ENCODE results near the gene SMTNL2.
"Not testable (repeated sequence)": the region's sequence is repeated elsewhere in the genome, so short reads cannot be mapped to it uniquely, and the experiment has no call there.

SMTNL2 gene

DNA sequence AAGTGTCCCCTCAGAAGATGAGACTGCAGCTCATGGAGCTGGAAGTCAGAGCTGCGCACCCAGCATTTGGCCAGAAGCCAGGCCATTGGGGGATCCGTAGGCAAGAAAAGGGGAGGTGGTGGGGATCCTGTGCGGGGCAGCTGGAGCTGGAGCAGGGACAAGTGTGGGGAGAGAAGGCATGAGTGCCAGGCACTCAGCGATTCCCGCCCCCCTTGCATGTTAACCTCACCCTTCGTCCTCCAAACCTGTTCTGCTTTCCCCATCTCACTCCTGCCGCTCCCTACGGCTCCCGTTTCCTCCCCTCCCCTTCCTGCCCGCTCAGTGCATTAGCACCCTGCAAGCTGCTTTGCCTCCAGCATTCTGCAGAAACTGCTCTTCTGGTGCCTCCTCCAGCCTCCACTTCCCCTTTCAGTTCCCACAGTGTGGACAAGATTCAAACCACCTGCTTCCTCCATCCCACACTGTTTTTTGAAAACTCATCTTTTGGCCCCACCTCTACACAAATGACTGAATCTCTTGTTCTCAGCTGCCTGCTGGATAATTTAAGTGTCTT is 51.6 kb downstream of the SMTNL2 start:
- DNase-seq (ENCODE audit: low read depth), result no peak

DNA sequence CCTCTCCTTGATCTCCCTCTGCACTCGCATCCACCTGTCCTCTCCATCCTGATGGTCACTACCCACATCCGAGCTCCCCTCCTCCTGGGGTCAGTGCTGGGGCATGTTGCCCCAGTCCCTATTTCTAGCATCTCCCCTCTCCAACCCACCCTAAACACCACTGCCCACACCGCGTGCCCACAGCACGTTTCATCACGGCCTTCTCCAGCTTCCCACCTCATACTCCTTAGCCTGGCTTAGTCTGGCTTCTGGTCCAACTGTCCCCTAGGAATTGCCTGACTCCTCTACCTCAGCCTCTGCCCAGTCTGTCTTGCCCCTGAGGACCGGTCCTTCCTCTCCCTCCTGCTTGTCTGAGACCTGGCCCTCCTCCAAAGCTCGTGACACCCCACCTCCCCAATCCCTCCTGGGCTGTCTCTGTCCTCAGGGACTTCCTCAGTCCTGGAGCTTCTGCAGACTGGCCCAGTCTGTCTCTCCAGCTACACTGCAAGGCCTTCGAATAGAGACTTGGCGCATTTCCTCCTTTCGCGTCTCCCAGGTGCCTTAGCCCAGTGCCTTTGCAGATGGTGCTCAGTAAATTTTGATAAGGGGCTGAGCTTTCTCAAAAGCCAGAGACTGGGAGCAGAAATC is 52.3 kb downstream of the SMTNL2 start:
- DNase-seq (ENCODE audit: low read depth), result no peak

GRCh38 chr17:4638766-4639165 is 54.4 kb downstream of the SMTNL2 start:
- DNase-seq (ENCODE audit: low read depth), result not testable (repeated sequence)

DNA sequence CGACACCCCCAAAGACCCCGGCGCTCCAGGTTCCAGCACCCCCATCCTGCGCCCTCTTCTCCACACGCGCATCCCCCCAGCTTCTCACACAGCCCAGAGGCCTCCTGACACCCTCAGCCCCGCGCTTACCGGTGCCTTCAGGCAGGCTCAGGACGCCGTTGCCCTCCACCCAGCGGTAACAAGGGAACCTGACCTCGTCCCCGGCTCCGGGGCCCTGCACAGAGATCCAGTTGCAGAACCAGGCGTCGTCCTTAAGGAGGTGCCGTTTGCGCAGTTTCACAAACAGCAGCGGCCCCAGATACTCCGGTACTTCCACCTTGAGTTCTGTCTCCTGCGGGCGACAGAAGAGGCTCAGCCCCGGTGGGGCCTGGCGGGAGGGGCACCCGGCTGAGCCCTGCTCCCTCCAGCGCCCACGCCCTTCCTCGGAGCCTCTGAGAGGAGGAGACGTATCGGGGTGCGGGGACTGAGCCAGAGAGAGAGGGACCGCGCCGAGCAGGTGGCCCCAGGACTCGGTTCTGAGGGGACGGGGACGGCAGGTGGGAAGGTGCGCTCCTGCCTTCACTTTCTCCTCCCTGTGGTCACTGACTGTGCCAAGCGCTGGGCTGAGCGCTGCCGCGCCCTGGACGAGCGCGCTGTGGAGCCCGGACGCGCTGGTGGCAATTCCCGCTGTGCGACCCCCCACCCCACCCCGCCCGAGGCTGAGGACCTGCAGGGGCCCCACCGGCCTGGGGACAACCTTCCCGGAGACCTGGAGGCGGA is 55.2 kb downstream of the SMTNL2 start:
- not testable (repeated sequence) for DNase-seq (ENCODE audit: low read depth)

GRCh38 chr17:4640569-4641188 is 56.4 kb downstream of the SMTNL2 start:
- DNase-seq (ENCODE audit: low read depth), result not testable (repeated sequence)

GRCh38 chr17:4641297-4642195 is 57.2 kb downstream of the SMTNL2 start, which contains the start of gene ALOX15:
TSS of gene ALOX15 (minus strand) at chr17:4641678. CDS start at chr17:4641651, 27 bp downstream.
- DNase-seq (ENCODE audit: low read depth), result no peak

DNA sequence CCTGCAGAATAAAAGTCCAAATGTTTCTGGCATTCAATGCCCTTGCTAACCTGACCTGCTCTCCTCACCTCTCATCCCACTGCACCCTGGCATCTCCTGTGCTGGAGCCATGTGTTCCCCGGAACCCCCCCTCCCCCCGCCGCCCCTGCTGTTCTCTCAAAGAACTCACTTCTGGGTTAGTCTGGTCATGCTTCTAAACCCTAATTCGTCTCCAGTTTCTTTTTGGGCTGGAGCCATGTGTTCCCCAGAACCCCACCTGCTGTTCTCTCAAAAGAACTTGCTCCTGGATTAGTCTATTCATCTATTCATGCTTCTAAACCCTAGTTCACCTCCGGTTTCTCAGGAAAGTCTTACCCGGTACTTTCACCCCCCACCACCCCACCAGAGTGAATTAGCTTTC is 58.0 kb downstream of the SMTNL2 start:
- no peak for DNase-seq (ENCODE audit: low read depth)

DNA sequence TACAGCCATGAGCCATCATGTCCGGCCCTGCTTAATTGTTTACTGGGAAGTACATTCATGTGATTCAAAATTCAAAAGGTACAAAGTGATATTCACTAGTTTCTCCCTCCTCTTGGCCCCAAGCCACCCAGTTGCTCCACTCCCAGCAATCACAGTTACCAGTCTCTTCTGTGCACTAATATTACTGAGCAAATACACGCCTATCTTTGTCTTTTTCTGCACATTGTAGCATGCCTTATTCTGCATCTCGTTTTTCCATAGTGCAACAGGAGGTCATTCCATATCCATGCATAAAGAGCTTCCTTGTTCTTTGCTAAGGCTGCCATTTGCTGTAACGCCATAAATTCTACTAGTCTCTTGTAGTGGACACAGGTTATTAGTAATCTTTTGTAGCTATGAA is 59.3 kb downstream of the SMTNL2 start:
- no peak for DNase-seq (ENCODE audit: low read depth)

DNA sequence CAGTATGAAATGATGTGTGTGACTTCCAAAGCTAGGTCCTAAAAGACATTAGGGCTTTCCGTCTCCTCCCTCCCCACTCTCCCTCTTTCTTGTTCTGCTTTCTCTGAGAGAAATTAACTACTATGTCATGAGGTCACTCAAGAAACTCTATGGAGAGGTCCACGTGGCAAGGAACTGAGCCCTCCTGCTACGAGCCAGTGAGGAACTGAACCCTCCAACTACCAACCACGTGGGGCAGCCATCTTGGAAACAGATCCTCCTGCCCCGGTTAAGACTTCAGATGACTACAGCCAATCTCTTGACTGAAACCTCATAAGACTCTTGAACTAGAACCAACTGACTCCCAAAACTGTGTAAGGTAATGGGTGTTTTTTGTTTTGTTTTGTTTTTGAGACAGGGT is 61.3 kb downstream of the SMTNL2 start:
- DNase-seq (ENCODE audit: low read depth), result no peak

DNA sequence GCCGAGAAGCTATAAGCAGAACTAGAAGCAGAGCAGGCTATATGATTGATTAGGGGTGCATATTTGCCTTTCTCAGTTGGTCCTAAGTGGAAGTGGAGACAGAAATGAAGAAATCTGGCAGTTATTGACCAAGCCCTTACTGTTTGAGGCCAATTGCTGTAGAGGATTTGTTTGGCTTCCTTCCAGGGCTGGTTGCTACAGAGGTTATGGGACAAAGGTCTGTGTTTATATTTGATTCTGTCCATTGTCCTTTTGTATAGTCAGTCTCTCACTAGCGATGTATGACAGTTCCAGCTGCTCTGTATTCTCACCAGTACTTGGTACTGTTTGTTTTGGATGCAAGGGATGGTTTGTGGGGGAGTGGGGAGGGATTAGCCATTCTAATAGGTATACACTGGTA is 64.4 kb downstream of the SMTNL2 start:
- DNase-seq (ENCODE audit: low read depth), result no peak

- DNase-seq (ENCODE audit: low read depth), result no peak
Observed at GRCh38 chr17:4652997-4653396, 68.7 kb downstream of the SMTNL2 start.

DNA sequence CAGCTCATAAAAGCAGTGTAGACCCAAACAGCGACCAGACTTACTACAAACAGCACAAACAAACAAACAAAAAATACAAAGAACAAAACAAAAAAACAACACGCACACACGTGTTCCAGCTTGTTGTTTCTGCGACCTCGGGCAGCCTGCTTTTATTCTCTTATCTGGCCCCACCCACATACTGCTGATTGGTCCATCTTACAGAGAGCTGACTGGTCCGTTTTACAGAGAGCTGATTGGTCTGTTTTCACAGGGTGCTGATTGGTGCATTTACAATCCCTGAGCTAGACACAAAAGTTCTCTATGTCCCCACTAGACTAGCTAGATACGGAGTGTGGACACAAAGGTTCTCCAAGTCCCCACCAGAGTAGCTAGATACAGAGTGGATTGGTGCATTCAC is 71.6 kb downstream of the SMTNL2 start:
- DNase-seq (ENCODE audit: low read depth), result not testable (repeated sequence)

DNA sequence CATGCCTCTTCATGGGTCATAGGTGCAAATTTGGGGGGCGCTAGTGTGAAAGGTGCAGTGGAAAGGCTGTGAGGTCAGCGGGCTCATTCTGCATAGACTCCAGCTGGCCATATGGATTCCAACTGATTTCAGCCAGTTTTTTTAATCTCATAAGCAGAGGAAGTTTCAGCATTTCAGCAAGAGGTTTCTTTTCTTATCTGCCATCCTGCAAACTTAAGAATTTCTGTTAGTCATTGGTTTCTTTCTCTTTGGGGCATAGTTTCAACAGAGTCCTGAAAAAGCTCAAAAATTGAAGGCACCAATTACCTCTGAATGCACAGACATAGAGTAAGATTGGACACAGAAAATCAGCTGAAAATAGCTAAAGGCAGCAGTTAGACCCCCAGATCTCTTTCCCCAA is 73.3 kb downstream of the SMTNL2 start:
- no peak for DNase-seq (ENCODE audit: low read depth)

All from stimulated activated CD8-positive, alpha-beta memory T cell treated with anti-CD3 and anti-CD28 coated beads, Interleukin-7, amount 100 ng/mL, for 24 hours (primary cell).